ENCODE measurements around the gene KCNQ1OT1.
A peak's percentile ranks its signal among the peaks of the same experiment; 100 is the strongest.

Gene KCNQ1OT1

DNA sequence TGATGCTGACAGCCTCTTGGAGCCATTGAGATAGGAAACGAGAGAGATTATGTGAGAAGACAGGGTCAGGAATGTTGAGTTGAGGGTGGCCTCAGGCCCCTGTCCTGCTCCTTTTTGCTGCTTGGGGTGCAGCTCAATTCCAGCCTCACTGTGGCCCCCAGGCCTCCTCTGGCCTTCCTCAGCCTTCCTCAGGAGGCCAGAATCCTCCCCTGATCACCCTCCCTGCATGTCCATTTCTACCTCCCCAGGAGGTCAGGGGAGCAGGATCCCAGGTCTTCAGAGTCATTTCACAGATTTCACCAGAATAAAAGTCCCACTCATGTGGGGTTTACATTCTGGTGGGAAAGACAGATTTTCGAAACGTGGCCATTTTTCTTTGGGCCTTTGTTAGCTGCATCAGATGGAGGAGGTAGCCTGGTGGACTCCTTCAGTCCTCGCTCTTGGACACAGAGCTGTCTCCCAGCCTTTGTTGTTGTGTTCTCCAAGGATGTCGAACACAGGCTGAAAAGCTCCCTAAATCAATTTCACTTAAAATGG is 2.2 kb upstream of the KCNQ1OT1 start:
- no peak for DNase-seq

DNA sequence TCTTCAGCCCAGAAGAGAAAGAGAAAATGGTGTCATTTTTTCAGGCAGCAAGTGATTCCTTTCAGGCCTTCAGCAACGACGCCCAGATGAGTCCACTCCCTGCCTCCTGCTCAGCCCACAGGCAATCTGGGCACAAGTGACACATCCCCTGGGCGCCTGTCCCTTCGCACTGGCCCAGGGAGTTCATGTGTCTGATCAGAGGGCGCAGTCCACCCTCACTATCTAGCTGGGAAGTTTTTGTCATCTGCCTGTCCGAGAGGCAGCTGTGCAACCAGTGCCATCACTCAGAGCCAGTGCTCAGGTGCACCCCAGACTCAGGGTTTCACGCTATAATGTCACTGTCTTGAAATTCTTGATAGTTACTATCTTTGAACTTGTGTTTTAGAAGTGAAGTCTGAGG is 1.4 kb upstream of the KCNQ1OT1 start:
- no peak for DNase-seq

- DNase-seq, result no peak
Observed at GRCh38 chr11:2700415-2701211, 819 bp upstream of the KCNQ1OT1 start.

GRCh38 chr11:2699185-2699530 is 636 bp downstream of the KCNQ1OT1 start:
- no peak for DNase-seq

GRCh38 chr11:2698386-2699184 is 1.2 kb downstream of the KCNQ1OT1 start:
- no peak for DNase-seq

DNA sequence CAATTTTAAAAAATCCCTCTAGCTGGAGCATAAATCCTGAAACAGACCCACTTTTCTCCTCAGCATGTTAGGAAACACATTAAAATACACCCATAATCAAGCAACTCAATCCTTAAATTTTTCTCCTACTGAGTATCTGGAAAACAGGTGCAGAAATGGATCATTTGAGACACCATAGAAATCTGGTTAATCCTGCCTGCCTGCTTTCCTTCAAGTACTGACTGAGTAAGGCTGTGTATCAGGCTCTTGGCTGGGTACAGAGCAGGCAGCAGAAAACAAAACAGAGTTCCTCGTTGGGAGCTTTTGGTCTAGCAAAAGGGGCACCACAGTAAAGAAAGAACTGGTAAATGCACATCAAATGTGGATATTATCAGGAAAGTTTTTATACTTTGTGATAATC is 1.9 kb downstream of the KCNQ1OT1 start:
- no peak for DNase-seq

- no peak for DNase-seq
Observed at GRCh38 chr11:2696455-2696854, 3.3 kb downstream of the KCNQ1OT1 start.

DNA sequence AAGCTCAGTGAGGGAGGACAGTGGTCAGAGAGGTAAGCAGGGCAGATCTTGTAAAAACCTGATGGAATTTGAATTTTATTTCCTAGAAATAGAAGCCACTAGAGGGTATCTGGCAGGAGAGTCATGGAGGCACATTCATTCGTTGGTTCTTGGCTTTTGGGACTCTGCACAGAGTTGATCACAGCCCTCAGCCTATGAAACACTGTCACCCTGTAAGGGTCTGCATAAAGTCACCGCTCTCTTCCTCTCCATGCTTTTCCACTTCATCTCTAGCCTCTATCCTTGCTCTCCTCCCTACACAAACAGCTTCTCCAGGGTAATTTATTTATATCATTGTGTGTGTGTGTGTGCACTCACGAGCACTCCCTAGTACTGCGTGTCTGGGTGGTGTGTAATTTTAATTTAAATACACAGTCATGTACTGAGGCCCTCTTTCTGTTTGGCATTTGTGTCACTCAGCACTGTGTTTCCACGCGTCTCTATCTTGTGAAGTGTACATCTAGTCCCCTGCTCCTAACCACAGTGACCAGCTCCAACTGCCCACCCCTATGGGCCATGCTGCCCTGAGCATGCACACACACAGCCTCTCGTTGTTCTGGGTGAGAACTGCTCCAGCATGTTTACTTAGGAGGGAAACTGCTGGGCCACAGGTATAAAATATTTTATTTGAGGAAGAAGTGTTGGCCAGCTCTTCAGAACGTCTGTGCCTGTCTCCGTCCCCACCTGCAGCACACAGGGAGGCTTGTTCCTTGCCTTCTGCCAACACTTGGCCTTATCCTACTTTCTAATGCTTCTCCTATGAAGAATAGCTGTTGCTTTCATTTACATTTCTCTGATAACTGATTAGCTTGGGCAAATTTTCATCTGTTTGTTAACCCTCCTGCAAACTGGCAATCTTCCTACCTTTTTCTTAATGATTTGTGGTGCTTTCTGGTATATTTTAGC is 4.5 kb downstream of the KCNQ1OT1 start:
- DNase-seq, result no peak

- no peak for DNase-seq
Observed at GRCh38 chr11:2694495-2694894, 5.3 kb downstream of the KCNQ1OT1 start.

- DNase-seq, result no peak
Observed at GRCh38 chr11:2693271-2694261, 6.2 kb downstream of the KCNQ1OT1 start.

DNA sequence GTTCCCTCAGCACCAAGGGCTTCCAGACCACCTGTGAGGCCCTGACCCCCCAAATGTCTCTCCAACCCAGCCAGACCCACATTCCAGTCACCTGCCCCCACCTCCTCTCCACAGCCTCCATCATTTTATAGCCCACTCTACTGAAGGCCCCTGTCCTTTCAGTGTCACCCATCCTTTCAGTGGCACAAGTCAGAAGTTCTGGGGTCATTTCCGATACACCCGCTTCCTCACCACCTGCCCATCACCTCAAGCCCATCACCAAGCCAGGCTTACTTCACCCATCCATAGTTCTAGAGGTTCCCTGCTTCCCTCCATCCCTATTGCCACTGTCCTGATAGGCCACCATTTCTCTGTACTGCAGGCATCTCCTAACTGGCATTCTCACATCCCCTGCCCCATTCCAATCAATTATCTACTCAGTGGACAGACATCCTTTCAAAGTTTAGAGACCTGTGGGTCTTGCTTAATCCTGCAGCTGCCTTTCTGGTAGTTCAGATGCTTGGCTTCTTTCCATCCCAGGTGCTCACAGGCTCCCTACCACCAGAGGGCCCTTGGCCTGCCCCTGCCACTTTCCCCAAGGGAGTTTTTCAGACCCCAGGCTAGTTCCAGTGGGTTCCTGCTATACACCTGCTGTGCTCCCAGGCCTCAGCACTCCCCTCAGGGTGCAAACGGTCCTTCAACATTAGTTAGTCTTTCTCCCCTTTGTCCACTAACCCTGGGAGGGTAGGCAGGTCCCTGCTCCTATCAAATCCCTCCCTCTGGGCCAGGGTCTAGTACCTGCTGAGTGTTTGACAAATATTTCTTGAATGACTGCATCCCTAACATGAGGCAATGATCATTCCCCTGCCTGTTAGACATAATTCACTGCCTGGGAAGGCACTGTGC is 7.6 kb downstream of the KCNQ1OT1 start:
- DNase-seq, result peak; percentile 11

DNA sequence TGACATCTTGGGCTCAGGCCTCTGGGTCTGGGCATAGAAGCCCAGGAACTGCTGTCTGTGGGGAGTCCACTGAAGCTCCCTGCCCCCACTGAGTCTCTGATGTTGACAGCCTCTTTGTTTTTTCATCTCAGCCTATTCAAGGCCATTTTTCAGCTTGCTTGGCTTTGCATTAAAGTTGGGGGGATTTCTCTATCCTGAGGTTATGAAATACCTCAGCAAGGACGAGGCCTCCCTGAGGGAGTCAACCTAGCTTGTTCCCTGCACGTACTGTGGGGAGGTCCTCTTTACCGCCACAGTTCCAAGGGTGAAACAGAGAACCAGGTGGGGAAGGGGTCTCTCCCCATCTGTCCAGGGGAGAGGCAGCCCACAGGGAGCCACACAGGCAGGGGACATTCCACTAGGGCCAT is 8.4 kb downstream of the KCNQ1OT1 start:
- no peak for DNase-seq

DNA sequence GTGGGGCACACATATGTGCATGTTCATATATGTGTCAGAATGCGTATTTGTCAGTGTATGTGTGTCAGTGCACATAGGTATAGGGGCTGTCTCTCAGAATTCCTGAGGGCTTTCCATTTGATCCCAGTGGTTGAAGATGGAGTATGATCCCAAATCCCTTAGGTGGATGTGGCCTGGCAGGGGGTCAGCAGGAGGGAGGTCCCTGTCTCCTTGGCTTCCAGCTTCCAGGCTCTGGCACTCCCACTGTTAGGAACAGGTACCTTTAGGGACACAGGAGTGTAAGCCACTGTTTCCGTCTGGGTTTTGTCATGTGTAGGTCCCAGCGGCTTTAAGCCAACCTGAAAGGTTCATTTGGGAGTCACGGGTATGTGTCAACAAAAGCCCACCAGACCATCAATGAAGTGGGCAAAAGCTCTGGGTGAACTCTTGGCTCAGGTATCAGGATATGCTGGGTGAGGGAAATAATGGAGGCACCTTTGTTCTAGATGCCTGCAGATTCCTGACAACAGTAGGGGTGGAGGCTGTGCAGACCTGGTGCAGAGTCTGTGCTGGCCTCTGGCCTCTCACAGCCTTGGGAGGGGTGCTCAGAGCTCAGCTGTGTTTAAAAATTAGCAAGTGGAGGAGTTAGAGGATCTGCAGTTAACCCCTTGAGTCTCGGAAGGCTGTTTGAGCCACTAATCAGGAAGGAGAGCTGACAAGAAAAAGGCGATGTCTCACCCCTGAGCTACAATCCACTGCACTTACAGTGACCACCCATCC is 9.0 kb downstream of the KCNQ1OT1 start:
- DNase-seq, result no peak

GRCh38 chr11:2689651-2690575 is 9.9 kb downstream of the KCNQ1OT1 start:
- DNase-seq, result no peak

DNA sequence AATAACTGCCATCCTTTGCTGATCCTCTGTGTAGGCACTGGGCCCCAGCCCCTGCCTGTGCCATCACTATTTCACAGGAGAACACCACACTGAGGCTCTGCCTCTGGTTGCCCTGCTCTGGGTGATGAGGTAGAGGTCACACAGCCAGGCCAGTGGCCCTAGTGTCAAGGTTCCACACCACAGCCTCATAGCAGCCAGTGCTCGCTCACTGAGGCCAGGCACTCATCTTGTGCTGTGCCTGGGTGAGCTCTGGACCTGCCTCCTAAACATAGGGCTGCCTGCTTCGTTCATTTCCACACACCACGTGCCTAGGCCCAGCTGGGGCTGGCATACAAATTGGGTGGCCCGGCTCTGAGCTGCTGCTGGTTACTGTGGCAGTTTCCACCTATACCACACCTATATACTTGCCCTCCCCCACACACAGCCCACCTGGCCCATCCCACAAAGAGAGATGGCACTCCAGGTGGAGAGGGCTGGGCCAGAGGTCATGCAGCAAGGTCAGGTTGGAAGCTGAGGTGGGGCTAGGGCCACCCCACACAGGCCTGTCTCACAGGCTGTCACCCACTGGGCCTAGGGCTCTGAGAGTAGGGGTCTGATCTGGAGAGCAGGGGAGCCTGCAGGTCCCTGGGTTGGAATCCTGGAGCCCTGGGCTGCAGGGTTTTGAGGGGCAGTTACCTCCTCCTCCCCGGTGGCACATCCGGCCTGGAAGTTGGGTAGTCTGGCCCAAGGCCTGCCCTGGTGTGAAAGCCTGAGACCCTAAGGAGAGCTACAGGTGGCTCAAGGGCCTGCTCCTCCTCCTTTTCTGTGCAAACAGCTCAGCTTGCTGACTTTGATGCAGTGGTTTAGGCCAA is 11.2 kb downstream of the KCNQ1OT1 start:
- DNase-seq, result no peak

DNA sequence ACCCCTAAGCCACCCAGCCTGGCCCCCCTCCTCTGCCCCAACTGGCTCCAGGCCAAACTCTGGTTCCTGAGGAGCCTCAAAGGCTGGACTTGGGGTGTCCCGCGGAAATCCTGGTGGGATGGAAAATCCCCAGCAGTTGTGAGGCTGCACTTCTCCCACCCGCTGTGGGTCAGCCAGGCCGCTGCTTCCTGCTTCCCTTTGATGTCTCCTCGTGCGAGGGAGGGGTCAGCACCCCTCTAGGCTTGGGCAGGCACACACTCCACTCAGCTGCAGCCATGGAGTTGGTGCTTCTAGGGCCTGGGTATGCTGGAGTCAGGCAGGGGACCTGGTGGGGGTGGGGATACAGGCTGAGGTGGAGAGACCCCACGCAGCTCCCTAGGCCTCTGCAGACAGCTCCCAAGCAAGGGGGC is 12.0 kb downstream of the KCNQ1OT1 start:
- no peak for DNase-seq

DNA sequence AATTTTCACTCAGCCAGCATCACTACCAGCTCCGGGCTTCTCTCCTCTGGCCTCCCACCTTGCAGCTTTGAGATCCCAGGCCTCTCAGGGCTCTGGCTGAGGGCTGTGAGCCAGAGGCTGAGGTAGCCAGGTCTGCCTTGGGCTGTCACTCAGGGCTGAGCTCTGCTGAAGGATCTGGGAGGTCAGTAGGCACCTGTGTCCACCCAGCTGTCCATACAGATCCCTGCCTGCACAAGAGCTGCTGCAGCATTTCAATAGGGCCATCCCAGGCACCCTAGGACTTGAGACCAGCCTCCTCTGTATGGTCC is 12.6 kb downstream of the KCNQ1OT1 start:
- DNase-seq, result no peak

Data from NCI-H226 (cell line).